GM23338 (cell line): Measurements from ENCODE around the gene SNRPA1.

ENCODE experiments used
- EZH2 ChIP-seq: fragments of 200-600 bp; sonication (generic); IDR thresholded peaks from one replicate; pipeline ENCODE4 v1.8.0; 2017; ENCODE audit warnings: antibody characterized with exemption, mild to moderate bottlenecking, low read depth; ENCODE audit not compliant: unreplicated experiment
- EZH2phosphoT487 ChIP-seq: fragments of 200-600 bp; sonication (generic); IDR thresholded peaks from one replicate; pipeline ENCODE4 v1.8.1; 2018; ENCODE audit warnings: antibody characterized with exemption; ENCODE audit not compliant: unreplicated experiment
- NANOG ChIP-seq: IDR thresholded peaks from 2 replicates; pipeline ENCODE4 v1.6.1; 2016; ENCODE audit warnings: antibody characterized with exemption, borderline replicate concordance
- POLR2AphosphoS5 ChIP-seq: IDR thresholded peaks from 2 replicates; pipeline ENCODE4 v1.6.1; 2016; ENCODE audit warnings: antibody characterized with exemption, low read depth
- ZNF114 ChIP-seq: fragments of 250-450 bp; sonication (Bioruptor Pico); IDR thresholded peaks from 2 replicates; pipeline ENCODE4 v1.5.0; 2020; ENCODE audit warnings: mild to moderate bottlenecking, moderate library complexity
- TF ChIP-seq, protein P1 (sequence below), 2 experiments: fragments of 200-600 bp in 1 of 2; sonication (generic) in 1 of 2; conservative IDR thresholded peaks; 2 replicates each; pipeline versions ENCODE4 v1.5.1 to v1.6.1; 2016 to 2017; ENCODE audit warnings: antibody characterized with exemption in 2 of 2, low read depth in 2 of 2, mild to moderate bottlenecking in 2 of 2, moderate library complexity in 1 of 2

DNA sequence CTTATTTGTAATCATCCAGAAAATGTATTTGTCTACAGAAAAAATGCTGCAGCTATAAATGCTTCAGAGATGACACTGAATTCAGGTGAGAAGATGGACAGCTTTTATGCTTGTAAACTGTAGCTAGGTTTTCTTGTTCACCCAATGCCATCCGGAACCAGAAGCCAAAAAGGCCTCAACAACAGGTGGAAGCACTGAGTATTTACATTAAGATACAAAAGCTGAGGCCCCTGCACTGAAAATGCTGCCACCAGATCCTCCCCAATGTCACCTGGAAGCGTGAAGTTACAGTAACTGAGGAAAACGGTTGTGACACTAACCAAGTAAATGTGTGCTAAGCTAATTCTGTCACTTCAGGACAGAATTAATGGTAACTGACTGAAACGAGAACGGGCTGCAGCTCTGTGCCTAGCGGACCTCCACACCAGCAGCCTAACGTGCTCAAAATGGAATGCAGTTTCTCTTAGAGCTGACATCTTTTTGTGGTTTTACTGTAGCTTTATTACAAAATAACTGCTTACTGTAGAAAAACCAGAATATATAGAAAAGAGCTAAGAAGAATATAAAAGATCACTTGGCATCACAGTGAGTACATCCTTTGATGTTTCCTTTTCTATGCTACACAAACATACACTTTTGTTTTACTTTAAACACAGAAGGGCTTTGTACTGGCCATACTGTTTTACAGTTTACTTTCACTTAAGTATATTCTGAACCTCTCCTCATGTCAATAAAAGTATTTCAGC, 50.8 kb downstream of the SNRPA1 start:
- TF ChIP-seq, protein P1, sequence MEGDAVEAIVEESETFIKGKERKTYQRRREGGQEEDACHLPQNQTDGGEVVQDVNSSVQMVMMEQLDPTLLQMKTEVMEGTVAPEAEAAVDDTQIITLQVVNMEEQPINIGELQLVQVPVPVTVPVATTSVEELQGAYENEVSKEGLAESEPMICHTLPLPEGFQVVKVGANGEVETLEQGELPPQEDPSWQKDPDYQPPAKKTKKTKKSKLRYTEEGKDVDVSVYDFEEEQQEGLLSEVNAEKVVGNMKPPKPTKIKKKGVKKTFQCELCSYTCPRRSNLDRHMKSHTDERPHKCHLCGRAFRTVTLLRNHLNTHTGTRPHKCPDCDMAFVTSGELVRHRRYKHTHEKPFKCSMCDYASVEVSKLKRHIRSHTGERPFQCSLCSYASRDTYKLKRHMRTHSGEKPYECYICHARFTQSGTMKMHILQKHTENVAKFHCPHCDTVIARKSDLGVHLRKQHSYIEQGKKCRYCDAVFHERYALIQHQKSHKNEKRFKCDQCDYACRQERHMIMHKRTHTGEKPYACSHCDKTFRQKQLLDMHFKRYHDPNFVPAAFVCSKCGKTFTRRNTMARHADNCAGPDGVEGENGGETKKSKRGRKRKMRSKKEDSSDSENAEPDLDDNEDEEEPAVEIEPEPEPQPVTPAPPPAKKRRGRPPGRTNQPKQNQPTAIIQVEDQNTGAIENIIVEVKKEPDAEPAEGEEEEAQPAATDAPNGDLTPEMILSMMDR (conservative IDR thresholded peaks at IDR 0.05; ENCODE audit: low read depth in 2 of 2): no peak
- TF ChIP-seq EZH2 (no peak), POLR2AphosphoS5 (no peak), EZH2phosphoT487 (no peak), ZNF114 (CRISPR knock-in tag) (no peak), NANOG (no peak)
